GM21717 (cell line): Measurements from ENCODE around the gene PRRT2.

Experiments
- ATAC-seq: cut with Tn5 transposase; IDR thresholded peaks from one replicate; pipeline ENCODE4 v1.9.1; 2021; ENCODE audit warnings: mild to moderate bottlenecking, moderate library complexity; ENCODE audit not compliant: unreplicated experiment

PRRT2 gene

DNA sequence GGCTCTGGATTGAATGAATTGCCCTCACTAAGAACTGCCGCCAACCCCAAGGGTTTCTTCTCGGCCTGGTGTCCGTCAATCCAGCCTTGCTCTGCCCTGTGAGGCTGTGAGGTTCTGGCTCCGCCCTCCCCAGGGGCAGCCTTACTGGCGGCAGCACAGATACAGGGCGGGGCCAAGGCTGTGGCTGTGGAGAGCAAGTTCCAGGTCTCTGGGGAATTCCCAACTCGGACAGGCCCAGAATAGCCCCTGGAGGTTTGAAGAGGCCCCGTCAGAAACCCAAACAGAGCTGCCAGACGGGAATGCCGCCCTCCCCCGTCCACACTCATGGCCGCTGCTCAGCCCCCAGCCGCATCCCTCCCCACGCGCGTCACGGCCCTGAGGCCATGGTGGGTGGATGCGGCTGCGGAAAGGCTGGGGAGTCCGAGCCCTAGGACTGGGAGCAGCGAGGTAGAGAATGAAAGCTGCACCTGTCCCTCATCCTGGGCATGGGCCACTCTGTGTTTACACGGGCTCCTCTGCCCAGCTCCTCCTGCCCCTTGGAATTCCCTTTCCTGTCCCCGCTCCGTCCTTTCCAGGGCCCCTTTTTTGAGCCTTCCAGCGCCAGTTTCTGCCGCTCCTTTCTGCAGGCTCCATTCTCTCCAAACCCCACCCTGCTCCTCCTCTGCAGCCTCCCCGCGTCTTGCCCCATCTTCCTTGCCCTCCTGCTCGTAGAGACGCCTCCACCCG, 660 bp upstream of the PRRT2 start:
- ATAC-seq, result no peak

GRCh38 chr16:29812754-29813643, 1.0 kb downstream of the PRRT2 start:
- no peak for ATAC-seq

DNA sequence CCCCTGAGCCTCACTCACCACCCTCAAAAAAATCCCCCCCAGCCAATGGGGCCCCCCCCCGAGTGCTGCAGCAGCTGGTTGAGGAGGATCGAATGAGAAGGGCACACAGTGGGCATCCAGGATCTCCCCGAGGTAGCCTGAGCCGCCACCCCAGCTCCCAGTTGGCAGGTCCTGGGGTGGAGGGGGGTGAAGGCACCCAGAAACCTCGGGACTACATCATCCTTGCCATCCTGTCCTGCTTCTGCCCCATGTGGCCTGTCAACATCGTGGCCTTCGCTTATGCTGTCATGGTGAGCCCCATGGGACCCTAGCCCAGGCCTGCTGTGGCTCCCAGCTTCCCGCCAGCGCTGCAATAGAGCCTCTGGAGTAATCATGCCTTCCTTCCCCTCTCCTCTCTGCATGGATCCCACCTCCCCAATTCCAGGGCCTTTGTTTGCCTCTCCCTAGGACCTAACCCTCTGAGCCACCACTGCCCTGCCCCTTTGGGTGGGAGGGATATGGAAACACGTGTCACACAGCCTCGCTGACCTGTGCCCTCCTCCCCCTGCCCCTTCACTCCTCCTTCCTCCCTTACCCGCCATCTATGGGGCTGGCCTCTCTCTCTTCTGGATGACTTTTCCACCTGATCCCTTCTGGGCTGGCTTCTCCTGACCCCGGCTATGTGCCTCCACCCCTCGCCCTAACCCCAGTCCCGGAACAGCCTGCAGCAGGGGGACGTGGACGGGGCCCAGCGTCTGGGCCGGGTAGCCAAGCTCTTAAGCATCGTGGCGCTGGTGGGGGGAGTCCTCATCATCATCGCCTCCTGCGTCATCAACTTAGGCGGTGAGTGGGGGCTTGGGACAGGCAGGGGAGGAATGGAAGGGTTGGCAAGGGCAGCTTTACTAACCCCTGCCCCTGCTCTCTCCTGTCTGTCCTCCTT, 1.9 kb downstream of the PRRT2 start:
- ATAC-seq, result no peak

- no peak for ATAC-seq
Measured at GRCh38 chr16:29814592-29814991, 2.6 kb downstream of the PRRT2 start.

- ATAC-seq, result no peak
Measured at GRCh38 chr16:29815032-29815721, 3.2 kb downstream of the PRRT2 start.

GRCh38 chr16:29815793-29816693, 4.0 kb downstream of the PRRT2 start, which contains the start of gene PAGR1:
Gene PAGR1 (plus strand): TSS chr16:29816152. CDS start chr16:29816526, 374 bp downstream.
- peak; percentile 44 for ATAC-seq

DNA sequence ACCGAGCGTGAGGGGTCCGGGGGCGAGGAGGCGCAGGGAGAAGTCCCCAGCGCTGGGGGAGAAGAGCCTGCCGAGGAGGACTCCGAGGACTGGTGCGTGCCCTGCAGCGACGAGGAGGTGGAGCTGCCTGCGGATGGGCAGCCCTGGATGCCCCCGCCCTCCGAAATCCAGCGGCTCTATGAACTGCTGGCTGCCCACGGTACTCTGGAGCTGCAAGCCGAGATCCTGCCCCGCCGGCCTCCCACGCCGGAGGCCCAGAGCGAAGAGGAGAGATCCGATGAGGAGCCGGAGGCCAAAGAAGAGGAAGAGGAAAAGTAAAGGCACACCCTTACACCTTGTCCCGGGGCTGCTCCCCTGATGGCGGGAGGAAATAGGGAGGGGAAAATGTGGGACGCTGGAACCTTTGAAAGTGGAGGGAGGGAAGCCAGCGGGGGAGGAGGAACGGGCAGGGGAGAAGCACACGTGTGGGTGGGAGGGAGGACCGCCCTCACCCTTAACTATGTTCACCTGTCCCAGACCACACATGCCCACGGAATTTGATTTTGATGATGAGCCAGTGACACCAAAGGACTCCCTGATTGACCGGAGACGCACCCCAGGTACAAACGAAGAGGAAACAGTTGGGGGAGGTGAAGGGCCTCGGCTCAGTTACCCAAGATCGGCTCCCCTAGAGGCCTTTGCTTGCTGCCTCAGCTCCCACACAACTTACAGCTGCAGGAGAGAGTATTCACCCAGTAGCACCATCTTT, 4.9 kb downstream of the PRRT2 start:
- peak; percentile 6 for ATAC-seq

GRCh38 chr16:29818082-29818481, 6.1 kb downstream of the PRRT2 start:
- ATAC-seq, result no peak

- ATAC-seq, result no peak
Measured at GRCh38 chr16:29819506-29819905, 7.5 kb downstream of the PRRT2 start.

GRCh38 chr16:29820271-29820701, 8.3 kb downstream of the PRRT2 start, which contains the start of gene MVP:
Gene MVP (plus strand): TSS chr16:29820462. CDS start chr16:29830550, 10,088 bp downstream.
- no peak for ATAC-seq

GRCh38 chr16:29820730-29821642, 9.0 kb downstream of the PRRT2 start:
- no peak for ATAC-seq

DNA sequence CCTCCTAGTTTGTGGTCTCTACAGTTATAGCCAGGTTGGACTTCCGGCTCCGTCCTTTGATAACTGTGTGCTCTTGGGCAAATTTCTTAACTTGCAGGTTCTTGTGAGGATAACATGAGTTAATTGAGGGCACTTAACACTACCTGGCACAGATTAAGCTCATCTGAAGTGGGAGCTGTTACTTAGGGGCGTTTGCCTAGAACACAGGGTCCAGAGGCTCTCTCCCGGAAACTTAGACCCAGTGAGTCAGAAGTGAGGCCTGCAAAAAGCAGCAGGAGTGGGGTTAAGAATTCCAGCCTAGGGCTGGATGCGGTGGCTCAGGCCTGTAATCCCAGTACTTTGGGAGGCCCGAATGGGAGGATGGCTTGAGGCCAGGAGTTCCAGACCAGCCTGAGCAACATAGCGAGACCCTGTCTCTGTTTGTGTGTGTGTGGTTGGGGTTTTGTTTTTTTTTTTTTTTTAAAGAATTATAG, 9.7 kb downstream of the PRRT2 start:
- no peak for ATAC-seq

GRCh38 chr16:29824589-29825144, 12.7 kb downstream of the PRRT2 start:
- no peak for ATAC-seq

- ATAC-seq, result no peak
Measured at GRCh38 chr16:29825145-29826044, 13.4 kb downstream of the PRRT2 start.

DNA sequence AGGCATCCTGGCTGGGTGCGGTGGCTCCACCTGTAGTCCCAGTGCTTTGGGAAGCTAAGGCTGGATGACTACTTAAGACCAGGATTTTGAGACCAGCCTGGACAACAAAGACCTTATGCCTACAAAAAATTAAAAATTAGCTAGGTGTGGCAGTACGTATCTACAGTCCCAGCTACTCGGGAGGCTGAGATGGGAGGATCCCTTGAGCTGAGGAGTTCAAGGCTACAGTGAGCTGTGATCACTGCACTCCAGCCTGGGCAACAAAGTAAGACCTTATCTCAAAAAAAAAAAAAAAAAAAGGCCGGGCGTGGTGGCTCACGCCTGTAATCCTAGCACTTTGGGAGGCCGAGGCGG, 14.3 kb downstream of the PRRT2 start:
- no peak for ATAC-seq

DNA sequence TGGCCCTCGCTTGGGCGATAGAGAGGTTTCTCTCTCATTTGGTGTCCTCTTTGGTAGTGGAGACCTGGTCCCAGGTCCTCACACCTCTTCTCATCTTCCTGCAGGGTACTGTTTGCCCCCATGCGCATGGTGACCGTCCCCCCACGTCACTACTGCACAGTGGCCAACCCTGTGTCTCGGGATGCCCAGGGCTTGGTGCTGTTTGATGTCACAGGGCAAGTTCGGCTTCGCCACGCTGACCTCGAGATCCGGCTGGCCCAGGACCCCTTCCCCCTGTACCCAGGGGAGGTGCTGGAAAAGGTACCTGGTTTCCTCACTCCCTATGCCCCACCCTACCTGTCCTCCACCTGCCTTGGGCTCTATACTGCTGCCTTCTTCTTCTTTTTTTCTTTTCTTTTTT, 18.8 kb downstream of the PRRT2 start:
- ATAC-seq, result no peak
